H9 (cell line): ENCODE data around the gene ELOVL6. TPM values are rescaled to one million over a fixed set of nuclear protein-coding genes. Genes with fewer than 3 reads are reported as not detected.

Experiments used
- DNase-seq: peaks from one replicate; pipeline ENCODE4 v3.0.0-alpha.2; 2017
- H2AFZ ChIP-seq: one replicate; pipeline ENCODE4 v1.6.1; 2013; ENCODE audit warnings: mild to moderate bottlenecking, low read length, control low read depth, moderate library complexity
- H2AK5ac ChIP-seq: 2 replicates; pipeline ENCODE4 v1.6.1; 2013; ENCODE audit warnings: low read length, control low read depth, mixed read lengths; ENCODE audit not compliant: insufficient read length
- H2BK120ac ChIP-seq: one replicate; pipeline ENCODE4 v1.6.1; 2013; ENCODE audit warnings: low read depth, mild to moderate bottlenecking, low read length, control low read depth, inconsistent platforms; ENCODE audit not compliant: poor library complexity, severe bottlenecking
- H2BK12ac ChIP-seq: 2 replicates; pipeline ENCODE4 v1.6.1; 2013; ENCODE audit warnings: low read length, control low read depth, mixed read lengths, low read depth; ENCODE audit not compliant: insufficient read length
- H2BK15ac ChIP-seq: 2 replicates; pipeline ENCODE4 v1.6.1; 2013; ENCODE audit warnings: low read depth, low read length, control low read depth
- H2BK20ac ChIP-seq: one replicate; pipeline ENCODE4 v1.6.1; 2013; ENCODE audit warnings: low read depth, mild to moderate bottlenecking, low read length, control low read depth, inconsistent platforms; ENCODE audit not compliant: poor library complexity, severe bottlenecking
- H2BK5ac ChIP-seq: 2 replicates; pipeline ENCODE4 v1.6.1; 2013; ENCODE audit warnings: low read length, control low read depth, mixed read lengths; ENCODE audit not compliant: insufficient read length
- H3K14ac ChIP-seq: 2 replicates; pipeline ENCODE4 v1.6.1; 2013; ENCODE audit warnings: low read length, control low read depth; ENCODE audit not compliant: insufficient read depth
- H3K18ac ChIP-seq: 2 replicates; pipeline ENCODE4 v1.6.1; 2013; ENCODE audit warnings: low read depth, mild to moderate bottlenecking, mixed read lengths, low read length, control low read depth; ENCODE audit not compliant: insufficient read length
- H3K23ac ChIP-seq: 2 replicates; pipeline ENCODE4 v1.6.1; 2013; ENCODE audit warnings: low read length, control low read depth, mixed read lengths, low read depth; ENCODE audit not compliant: insufficient read length
- H3K23me2 ChIP-seq: 2 replicates; pipeline ENCODE4 v1.6.1; 2013; ENCODE audit warnings: low read depth, mild to moderate bottlenecking, mixed read lengths, low read length, control low read depth; ENCODE audit not compliant: insufficient read length, poor library complexity, severe bottlenecking
- H3K27ac ChIP-seq: 2 replicates; pipeline ENCODE4 v1.5.1; 2013; ENCODE audit warnings: low read length, control low read depth, mixed read lengths, low read depth; ENCODE audit not compliant: insufficient read length
- H3K27me3 ChIP-seq: 2 replicates; pipeline ENCODE4 v1.6.1; 2013; ENCODE audit warnings: low read length, control low read depth, inconsistent platforms; ENCODE audit not compliant: insufficient read depth
- H3K4ac ChIP-seq: 2 replicates; pipeline ENCODE4 v1.6.1; 2013; ENCODE audit warnings: low read depth, mild to moderate bottlenecking, control low read depth, inconsistent platforms, low read length, moderate library complexity
- H3K4me1 ChIP-seq: 2 replicates; pipeline ENCODE4 v1.6.1; 2013; ENCODE audit warnings: low read length, control low read depth, inconsistent platforms; ENCODE audit not compliant: insufficient read depth
- H3K4me2 ChIP-seq: 2 replicates; pipeline ENCODE4 v1.6.1; 2013; ENCODE audit warnings: low read length, control low read depth, mixed read lengths; ENCODE audit not compliant: insufficient read length, insufficient read depth
- H3K56ac ChIP-seq: 2 replicates; pipeline ENCODE4 v1.6.1; 2013; ENCODE audit warnings: low read depth, mild to moderate bottlenecking, mixed read lengths, low read length, control low read depth; ENCODE audit not compliant: insufficient read length
- H3K79me1 ChIP-seq: 2 replicates; pipeline ENCODE4 v1.6.1; 2013; ENCODE audit warnings: low read depth, mild to moderate bottlenecking, moderate library complexity, low read length, control low read depth, inconsistent platforms; ENCODE audit not compliant: insufficient read depth, poor library complexity, severe bottlenecking
- H3K79me2 ChIP-seq: 2 replicates; pipeline ENCODE4 v1.6.1; 2013; ENCODE audit warnings: low read length, control low read depth, inconsistent platforms; ENCODE audit not compliant: insufficient read depth
- H3K9ac ChIP-seq: 2 replicates; pipeline ENCODE4 v1.6.1; 2013; ENCODE audit warnings: low read length, control low read depth, mixed read lengths; ENCODE audit not compliant: insufficient read length; ENCODE audit errors: extremely low read depth
- H3K9me3 ChIP-seq: one replicate; pipeline ENCODE4 v1.6.1; 2013; ENCODE audit warnings: low read depth, low read length, inconsistent platforms; ENCODE audit not compliant: control insufficient read depth
- H3T11ph ChIP-seq: one replicate; pipeline ENCODE4 v1.6.1; 2013; ENCODE audit warnings: mild to moderate bottlenecking, low read length, control low read depth, inconsistent platforms
- H4K20me1 ChIP-seq: one replicate; pipeline ENCODE4 v1.6.1; 2013; ENCODE audit not compliant: control insufficient read depth, insufficient read length, insufficient read depth
- H4K5ac ChIP-seq: 2 replicates; pipeline ENCODE4 v1.6.1; 2013; ENCODE audit warnings: low read depth, mild to moderate bottlenecking, mixed read lengths, low read length, control low read depth; ENCODE audit not compliant: insufficient read length
- H4K8ac ChIP-seq: replicated peaks from 2 replicates; pipeline ENCODE4 v1.6.1; 2013; ENCODE audit warnings: low read length, control low read depth, mixed read lengths, low read depth; ENCODE audit not compliant: insufficient read length
- H4K91ac ChIP-seq: 2 replicates; pipeline ENCODE4 v1.6.1; 2013; ENCODE audit warnings: low read depth, mild to moderate bottlenecking, moderate library complexity, mixed read lengths, low read length, control low read depth; ENCODE audit not compliant: insufficient read length
- H3K27ac Mint-ChIP-seq, 3 experiments: 2 replicates in 2 of 3; 3 replicates in 1 of 3; pipeline ENCODE4 v1.8.0; 2020 to 2021; ENCODE audit warnings: mixed read lengths in 3 of 3, mild to moderate bottlenecking in 1 of 3, moderate library complexity in 1 of 3
- H3K27me3 Mint-ChIP-seq: 2 replicates; pipeline ENCODE4 v1.8.0; 2021; ENCODE audit warnings: low read depth, mild to moderate bottlenecking, moderate library complexity, mixed read lengths
- H3K36me3 Mint-ChIP-seq, 3 experiments: 2 replicates in 2 of 3; 3 replicates in 1 of 3; pipeline ENCODE4 v1.8.0; 2020 to 2021; ENCODE audit warnings: low read depth in 3 of 3, mixed read lengths in 3 of 3; ENCODE audit not compliant: insufficient read depth in 1 of 3
- H3K4me1 Mint-ChIP-seq, 2 experiments: 2 replicates each; pipeline ENCODE4 v1.8.0; 2020; ENCODE audit warnings: mixed read lengths in 2 of 2
- H3K4me3 Mint-ChIP-seq, 2 experiments: 2 replicates in 1 of 2; 3 replicates in 1 of 2; pipeline ENCODE4 v1.8.0; 2020 to 2021; ENCODE audit warnings: mild to moderate bottlenecking in 2 of 2, mixed read lengths in 2 of 2, moderate library complexity in 1 of 2
- H3K9me3 Mint-ChIP-seq, 2 experiments: 2 replicates in 1 of 2; 3 replicates in 1 of 2; pipeline ENCODE4 v1.8.0; 2020; ENCODE audit warnings: mild to moderate bottlenecking in 2 of 2, mixed read lengths in 2 of 2, moderate library complexity in 1 of 2
- CTCF ChIP-seq: fragments of 200-600 bp; sonication (generic); conservative IDR thresholded peaks from 3 replicates; pipeline ENCODE4 v1.8.0; 2021; ENCODE audit warnings: antibody characterized with exemption, mild to moderate bottlenecking
- WGBS: extraction: QIAGEN DNeasy Blood & Tissue Kit; methylation state at CpG from one replicate; pipeline ENCODE4 v1.1.7; 2013; ENCODE audit warnings: missing lambda C conversion rate, low lambda C conversion rate, mixed read lengths; ENCODE audit not compliant: insufficient read length; ENCODE audit errors: extremely low coverage; 5-methylcytosine and 5-hydroxymethylcytosine counted together
- total RNA-seq: library from RNA; stranded (reverse); gene quantifications from 2 replicates; pipeline ENCODE4 v1.2.1, GENCODE V29; 2021

ELOVL6 gene
- total RNA-seq, 1 experiment from 2014 or later: 64.6 TPM

GRCh38 chr4:110198049-110198434 lies 373 bp downstream of the ELOVL6 start:
- H3K27me3 Mint-ChIP-seq: no peaks in the 10 kb centered on the region
- no CpG with 5 or more reads among the region's 24 CpGs for WGBS
- H3K27me3 ChIP-seq: no peaks in the 10 kb centered on the region
- H3K4me3 Mint-ChIP-seq: peak overlapping the region; percentile 93 to 94
- H3K9ac ChIP-seq: peak overlapping the region; percentile 92
- H4K8ac ChIP-seq: no peak overlapping the region
- no peak overlapping the region for H3K14ac ChIP-seq
- no peak overlapping the region for H4K91ac ChIP-seq
- H2BK120ac ChIP-seq: no peak overlapping the region
- no peak for TF ChIP-seq CTCF
- no peak for DNase-seq
- H3K36me3 Mint-ChIP-seq: peaks cover 0 to 6% (median 2%) of the 10 kb centered on the region in 3 experiments; a peak in 4 of 7 replicates
- no peak overlapping the region for H3K4ac ChIP-seq
- peaks cover 3% of the 10 kb centered on the region; the same call in 1 of the 2 replicates for H3K79me2 ChIP-seq
- no peak overlapping the region for H2BK20ac ChIP-seq
- peak overlapping the region; percentile 95 to 99 (median 98); a peak in 6 of 7 replicates for H3K27ac Mint-ChIP-seq
- H3K23ac ChIP-seq: no peak overlapping the region
- no peaks in the 10 kb centered on the region for H3K9me3 Mint-ChIP-seq
- no peaks in the 10 kb centered on the region for H3K79me1 ChIP-seq
- no peak overlapping the region for H2BK5ac ChIP-seq
- no peak overlapping the region for H2AFZ ChIP-seq
- H3K23me2 ChIP-seq: peaks cover 18% of the 10 kb centered on the region
- H3K4me1 ChIP-seq: 0 out of 2 replicates have a peak, but pooled peaks cover 3% of the 10 kb centered on the region
- no peak overlapping the region for H2AK5ac ChIP-seq
- H3K9me3 ChIP-seq: no peaks in the 10 kb centered on the region
- peak overlapping the region; percentile 7 for H3K27ac ChIP-seq
- no peak overlapping the region for H2BK15ac ChIP-seq
- no peaks in the 10 kb centered on the region for H4K20me1 ChIP-seq
- no peak overlapping the region for H2BK12ac ChIP-seq
- no peak overlapping the region for H3K56ac ChIP-seq
- H3K18ac ChIP-seq: no peak overlapping the region
- H4K5ac ChIP-seq: no peak overlapping the region
- peaks cover 37 to 45% of the 10 kb centered on the region in 2 experiments for H3K4me1 Mint-ChIP-seq
- no peak overlapping the region for H3T11ph ChIP-seq
- H3K4me2 ChIP-seq: peak overlapping the region; percentile 88
